GM18511 (cell line): Measurements from ENCODE around the gene SLC26A5.
A peak's percentile ranks its signal among the peaks of the same experiment; 100 is the strongest.

ENCODE experiments used
- ATAC-seq: cut with Tn5 transposase; IDR thresholded peaks from one replicate; pipeline ENCODE4 v1.9.1; 2021; ENCODE audit warnings: mild to moderate bottlenecking, moderate library complexity; ENCODE audit not compliant: unreplicated experiment

Gene SLC26A5

DNA sequence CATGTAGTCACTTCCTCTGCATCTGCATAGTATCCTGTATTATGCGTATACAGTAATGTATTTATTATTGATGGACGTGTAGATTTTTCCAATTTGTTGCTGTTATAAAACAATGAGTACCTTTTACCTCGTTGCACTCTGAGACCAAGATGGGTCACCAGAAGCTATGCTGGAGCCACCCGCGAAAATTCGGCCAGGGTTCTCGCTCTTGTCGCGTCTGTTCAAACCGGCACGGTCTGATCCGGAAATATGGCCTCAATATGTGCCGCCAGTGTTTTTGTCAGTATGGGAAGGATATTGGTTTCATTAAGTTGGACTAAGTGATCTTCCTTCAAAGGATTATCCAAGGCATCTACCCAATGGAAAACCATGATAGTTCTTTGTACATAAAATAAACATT lies 97.6 kb downstream of the SLC26A5 start:
- ATAC-seq = no peak

DNA sequence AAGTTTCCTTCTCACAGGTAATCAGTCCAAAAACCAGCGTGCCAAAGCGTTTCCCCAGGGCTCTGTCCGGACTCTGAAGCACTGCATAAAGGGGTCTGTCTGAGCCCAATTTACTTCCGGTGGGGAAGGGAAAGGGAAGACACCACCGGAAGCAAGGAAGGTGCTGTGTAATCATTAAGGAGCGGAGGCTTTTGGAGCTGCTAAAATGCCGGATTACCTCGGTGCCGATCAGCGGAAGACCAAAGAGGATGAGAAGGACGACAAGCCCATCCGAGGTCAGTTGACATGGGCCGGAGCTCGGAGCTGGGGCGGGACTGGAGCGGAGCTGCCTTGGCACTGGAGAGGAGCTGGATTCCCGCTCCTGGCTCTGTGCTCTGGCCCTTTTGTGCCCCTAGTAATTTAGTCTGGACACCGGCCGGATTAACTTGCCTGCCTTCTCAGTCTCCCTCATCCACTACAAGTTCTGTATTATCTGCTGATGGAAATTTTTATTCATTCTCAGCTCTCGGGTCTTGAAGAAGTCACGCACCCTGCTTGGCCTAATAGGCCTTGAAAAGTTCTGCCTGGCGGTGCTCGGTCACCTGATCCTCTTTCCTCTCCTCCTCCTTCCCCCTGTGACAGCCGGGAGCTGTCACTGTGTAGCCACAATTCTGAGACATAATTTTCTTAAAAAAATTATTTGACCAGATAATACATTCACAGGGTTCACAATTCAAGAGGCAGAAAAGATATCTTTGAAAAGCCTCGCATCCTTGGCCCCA lies 98.3 kb downstream of the SLC26A5 start, which contains the start of gene PSMC2:
TSS of gene PSMC2 (plus strand) at position 137 of the 761 bp plus-strand sequence. CDS start at position 206, 69 bp downstream.
- peak; percentile 77 for ATAC-seq

DNA sequence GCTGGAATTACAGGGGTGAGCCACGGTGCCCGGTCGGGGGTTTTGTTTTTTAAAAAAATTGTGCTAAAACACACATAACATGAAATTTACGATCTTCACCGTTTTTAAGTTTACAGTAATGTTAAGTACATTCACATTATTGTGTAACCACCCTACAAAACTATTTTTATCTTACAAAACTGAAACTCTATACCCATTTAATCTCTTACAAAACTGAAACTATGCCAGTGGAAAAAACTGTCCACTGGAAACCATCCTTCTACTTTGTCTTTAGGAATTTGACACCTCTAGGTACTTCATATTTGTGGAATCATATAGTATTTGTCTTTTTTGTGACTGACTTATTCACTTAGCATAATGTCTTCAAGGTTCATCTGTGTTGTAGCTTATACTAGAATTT lies 99.6 kb downstream of the SLC26A5 start:
- ATAC-seq = no peak

DNA sequence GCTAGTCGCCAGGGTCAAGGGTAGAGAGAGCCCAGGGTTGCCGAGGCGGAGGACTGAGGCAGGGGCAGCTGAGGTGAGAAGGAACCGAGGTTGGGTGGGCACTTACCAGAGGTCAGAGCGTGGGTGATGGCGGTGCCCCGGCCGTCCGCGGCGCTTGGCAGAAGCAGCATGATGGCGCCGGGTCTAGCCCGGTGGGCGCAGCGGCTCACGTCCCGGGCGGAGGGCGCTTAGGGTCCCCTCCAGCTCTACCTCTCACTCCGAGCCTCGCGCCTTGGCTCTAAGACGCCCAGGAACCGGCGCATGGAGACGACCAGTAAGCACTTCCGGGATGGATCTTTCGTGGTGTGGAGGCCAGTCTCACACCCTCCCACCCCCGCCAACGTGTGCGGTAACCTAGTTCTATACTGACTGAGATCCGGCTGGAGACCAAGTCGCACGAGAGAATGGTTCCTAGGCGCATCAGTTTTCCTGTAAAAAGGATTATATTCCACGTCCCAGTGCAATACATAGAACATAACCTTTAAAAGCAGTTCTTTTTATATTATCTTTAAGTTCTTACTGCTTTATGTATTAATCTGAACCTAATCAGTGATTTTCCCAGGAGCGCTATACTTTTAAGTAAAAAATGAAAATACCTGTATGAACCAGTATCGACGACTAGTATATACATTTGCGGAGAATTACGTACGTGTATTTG lies 101.4 kb downstream of the SLC26A5 start, which contains the start of gene DNAJC2:
TSS of gene DNAJC2 (minus strand) at position 315 of the 697 bp plus-strand sequence. CDS start at position 170, 145 bp downstream.
- peak; percentile 77 for ATAC-seq

DNA sequence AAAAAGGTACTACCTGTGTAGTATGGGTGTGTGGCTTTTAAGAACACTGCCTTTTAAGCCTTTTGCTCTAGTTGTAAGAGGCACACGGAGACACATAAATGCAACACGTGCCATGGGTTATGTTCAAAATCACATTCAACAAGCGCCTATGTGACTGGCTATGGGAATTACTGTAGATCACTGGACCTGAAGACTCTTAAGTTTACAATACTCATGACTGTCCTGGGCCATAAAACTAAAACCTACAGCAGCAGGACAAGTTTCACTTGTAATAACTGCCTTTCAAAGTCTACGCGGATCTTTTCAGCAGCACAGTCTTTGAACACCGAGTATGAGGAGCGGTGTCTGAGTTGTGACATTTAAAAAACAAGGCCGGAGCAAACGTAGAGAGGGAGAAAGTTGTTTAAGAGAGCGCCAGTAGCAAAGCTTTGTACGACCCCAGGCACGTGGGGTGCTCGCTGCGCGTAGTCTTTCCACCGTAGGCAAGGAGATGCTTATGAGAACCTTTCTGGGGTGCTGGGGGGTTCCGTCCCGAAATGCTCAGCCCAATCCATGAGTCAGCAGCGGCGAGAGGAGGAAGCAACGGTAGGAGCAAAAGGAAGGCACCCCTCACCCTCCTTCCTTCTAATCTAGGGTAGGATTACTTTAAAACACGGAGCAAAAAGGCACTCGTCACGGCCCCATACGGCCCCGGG lies 102.1 kb downstream of the SLC26A5 start:
- peak; percentile 18 for ATAC-seq

DNA sequence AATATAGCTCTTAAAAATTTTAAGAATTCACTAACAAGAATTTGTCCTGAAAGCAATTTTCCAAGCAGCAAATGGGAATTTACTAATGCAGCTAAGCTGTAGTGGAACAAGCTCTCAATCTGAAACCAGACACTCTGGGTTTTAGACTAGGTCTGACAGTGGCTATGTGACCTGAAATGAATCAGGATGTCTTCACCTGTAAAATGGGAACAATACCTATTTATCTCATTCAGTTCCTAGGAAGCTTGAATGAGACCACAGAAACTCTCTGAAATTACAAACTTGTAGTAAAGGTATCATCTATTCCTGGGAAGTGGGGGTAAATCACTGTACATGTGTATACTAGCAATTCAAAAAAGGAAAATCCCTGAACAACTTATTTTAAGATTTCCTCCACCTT lies 102.7 kb downstream of the SLC26A5 start:
- no peak for ATAC-seq

DNA sequence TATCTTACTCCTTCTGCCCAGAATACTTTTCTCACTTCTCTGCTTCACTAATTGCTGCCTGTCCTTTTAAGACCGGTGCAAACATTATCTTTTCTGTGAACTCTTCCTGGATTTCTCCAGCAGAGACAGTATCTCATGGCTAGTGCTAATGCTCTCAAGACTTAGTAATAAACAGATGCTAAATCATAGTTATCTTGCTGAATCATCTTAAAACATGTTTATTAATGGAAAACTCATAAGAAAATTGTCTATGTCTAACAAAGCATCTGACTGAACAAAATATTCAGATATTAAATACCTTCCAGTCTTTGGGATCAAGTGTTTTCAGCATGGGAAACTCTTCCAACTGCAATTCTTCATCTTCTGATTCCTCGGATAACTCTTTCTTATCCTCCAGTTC lies 104.5 kb downstream of the SLC26A5 start:
- ATAC-seq = no peak

DNA sequence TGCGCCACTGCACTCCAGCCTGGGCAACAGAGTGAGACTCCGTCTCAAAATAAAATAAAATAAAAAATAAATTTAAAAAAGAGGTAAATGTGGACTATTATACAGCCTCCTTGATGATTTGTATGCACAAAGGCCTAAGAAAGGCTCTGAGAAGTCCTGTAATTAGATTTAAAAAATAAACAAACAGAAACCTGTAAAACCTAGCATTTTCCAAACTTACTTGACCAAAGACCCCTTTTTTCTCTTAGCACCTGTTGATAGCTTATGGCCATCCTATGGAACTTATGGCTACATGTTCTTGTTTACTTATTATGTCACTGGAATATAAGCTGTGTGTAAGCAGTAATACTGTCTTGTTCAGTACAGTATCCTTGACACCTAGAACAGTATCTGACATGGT lies 107.1 kb downstream of the SLC26A5 start:
- ATAC-seq = no peak

DNA sequence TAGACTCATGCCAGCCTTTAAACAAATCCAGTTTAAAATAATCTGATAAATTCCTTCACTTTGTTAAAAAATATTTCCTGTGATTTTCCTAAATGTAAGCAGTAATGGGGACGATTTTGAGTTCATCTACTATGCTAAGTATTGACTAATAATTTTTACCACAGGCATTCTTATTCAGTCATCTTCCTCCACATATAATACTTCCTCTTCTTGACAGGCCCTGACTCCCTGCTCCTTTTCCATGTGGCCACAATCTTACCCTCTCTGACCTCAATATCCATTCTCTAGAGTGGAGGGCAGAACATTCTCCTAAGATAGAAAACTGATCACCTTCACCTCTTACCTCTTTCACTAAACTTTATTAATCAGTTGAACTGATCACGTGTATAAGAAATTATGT lies 109.2 kb downstream of the SLC26A5 start:
- no peak for ATAC-seq

DNA sequence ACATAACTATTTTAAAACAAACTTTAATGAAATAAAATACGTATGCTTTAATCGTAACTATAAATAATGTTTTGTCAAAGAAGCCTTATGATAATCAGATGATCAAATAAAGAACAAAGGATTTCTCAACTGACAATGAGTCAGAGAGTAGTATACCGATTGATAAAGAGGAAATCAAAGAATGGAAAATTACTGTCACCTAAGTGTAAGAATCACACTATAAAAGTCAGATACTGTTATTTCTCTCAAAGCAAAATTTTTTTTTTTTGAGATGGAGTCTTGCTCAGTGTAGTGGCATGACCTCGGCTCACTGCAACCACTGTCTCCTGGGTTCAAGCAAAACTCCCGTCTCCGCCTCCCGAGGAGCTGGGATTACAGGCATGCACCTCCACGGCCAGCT lies 120.3 kb downstream of the SLC26A5 start:
- no peak for ATAC-seq
